ENCODE data around the gene SLC16A3.
"Not testable (repeated sequence)": the region's sequence is repeated elsewhere in the genome, so short reads cannot be mapped to it uniquely, and the experiment has no call there.

SLC16A3 gene

DNA sequence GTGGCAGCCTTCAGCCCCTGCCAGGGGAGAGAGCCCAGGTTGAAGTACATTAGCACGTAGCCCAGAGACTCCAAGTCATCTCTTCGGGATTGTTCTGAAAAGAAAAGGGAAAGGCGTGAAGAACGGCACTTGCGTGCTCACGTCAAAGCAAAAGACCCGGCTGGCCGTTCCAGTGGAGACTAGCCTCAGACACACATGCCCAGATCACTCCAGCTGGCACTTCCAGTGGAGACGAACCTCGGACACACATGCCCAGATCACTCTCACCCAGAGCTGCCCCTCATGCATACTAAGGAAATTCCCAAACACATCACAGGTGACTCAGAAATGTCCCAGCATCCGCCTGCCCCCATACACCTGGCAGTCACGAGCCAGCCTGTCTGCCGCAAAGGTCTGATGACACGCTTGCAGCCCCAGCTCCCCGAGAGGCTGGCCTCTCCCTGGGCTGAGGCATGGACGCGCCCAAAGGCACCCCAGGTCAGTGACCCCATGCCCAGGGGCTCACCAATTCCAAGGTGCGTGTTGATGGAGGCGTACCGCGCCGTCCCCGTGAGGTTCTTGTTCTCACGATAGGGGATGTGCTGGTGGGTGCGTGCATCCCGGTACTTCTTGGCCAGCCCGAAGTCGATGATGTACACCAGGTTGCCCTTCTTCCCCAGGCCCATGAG lies 23.8 kb downstream of the SLC16A3 start:
- Histone ChIP-seq H3K9ac (ENCODE audit: low read length) (no peak overlapping the region), H3K4ac (ENCODE audit: low read depth, low read length) (no peak overlapping the region), H3K79me2 (ENCODE audit: control insufficient read depth, insufficient read depth, low read length, poor library complexity) (no peaks in the 10 kb centered on the region), H2BK120ac (ENCODE audit: insufficient read depth, low read length, poor library complexity) (no peak overlapping the region), H3K79me1 (ENCODE audit: low read length) (no peaks in the 10 kb centered on the region), H3K18ac (ENCODE audit: low read length) (no peak overlapping the region), H2AFZ (ENCODE audit: insufficient read depth, low read length, poor library complexity) (no peak overlapping the region), H2AK5ac (ENCODE audit: low read length) (no peak overlapping the region), H4K12ac (ENCODE audit: low read depth, low read length) (no peak overlapping the region), H3K4me2 (ENCODE audit: low read length) (no peak overlapping the region), H3K9me3 (ENCODE audit: insufficient read depth, low read depth, low read length) (peaks cover 4% of the 10 kb centered on the region), H2BK12ac (ENCODE audit: low read length) (no peak overlapping the region), H3K27me3 (ENCODE audit: insufficient read depth, low read length) (no peaks in the 10 kb centered on the region), H2BK5ac (ENCODE audit: low read depth, low read length, poor library complexity) (no peak overlapping the region), H3K27ac (ENCODE audit: low read depth, low read length) (no peak overlapping the region), H4K8ac (ENCODE audit: low read depth, low read length) (no peak overlapping the region), H3K14ac (ENCODE audit: low read length) (no peak overlapping the region), H3K36me3 (ENCODE audit: control insufficient read depth in 1 of 2, insufficient read depth in 2 of 2, low read length in 2 of 2) (peaks cover 89% of the 10 kb centered on the region in 2 experiments), H3K4me3 (ENCODE audit: low read depth, low read length) (no peak overlapping the region), H4K91ac (ENCODE audit: low read depth, low read length) (no peak overlapping the region), H3K23ac (ENCODE audit: low read length) (no peak overlapping the region), H3K4me1 (ENCODE audit: control insufficient read depth in 1 of 2, insufficient read depth in 2 of 2, low read length in 2 of 2) (no peaks in the 10 kb centered on the region)
- peak; percentile 62 to 69 for DNase-seq
- WGBS (ENCODE audit: extremely low coverage, insufficient coverage, insufficient read length): no CpG with 5 or more reads among the region's 28 CpGs

DNA sequence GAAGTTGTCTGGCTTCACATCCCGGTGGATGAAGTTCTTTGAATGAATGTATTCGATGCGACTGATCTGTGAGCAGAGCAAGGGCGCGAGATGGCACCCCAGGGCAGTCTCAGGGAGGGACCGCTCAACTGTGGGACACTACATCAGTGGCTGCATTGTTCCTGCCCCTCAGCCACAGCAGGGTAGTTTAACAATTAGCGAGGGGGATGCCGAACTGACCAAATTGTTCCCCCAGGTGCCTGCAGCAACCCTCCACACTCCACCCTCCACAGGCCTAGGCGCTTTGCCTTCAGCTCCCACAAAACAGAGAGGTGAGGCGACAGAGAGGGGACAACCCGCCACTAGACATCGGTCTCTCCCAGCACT lies 24.3 kb downstream of the SLC16A3 start:
- H3K14ac ChIP-seq (ENCODE audit: low read length): no peak overlapping the region
- H3K4ac ChIP-seq (ENCODE audit: low read depth, low read length): no peak overlapping the region
- H3K36me3 ChIP-seq (ENCODE audit: control insufficient read depth in 1 of 2, insufficient read depth in 2 of 2, low read length in 2 of 2): peaks cover 87 to 88% of the 10 kb centered on the region in 2 experiments
- H3K4me2 ChIP-seq (ENCODE audit: low read length): no peak overlapping the region
- H2AK5ac ChIP-seq (ENCODE audit: low read length): no peak overlapping the region
- no peak for DNase-seq
- no peak overlapping the region for H2BK12ac ChIP-seq (ENCODE audit: low read length)
- no peak overlapping the region for H2BK5ac ChIP-seq (ENCODE audit: low read depth, low read length, poor library complexity)
- H3K9ac ChIP-seq (ENCODE audit: low read length): no peak overlapping the region
- H3K27ac ChIP-seq (ENCODE audit: low read depth, low read length): no peak overlapping the region
- H3K4me1 ChIP-seq (ENCODE audit: control insufficient read depth in 1 of 2, insufficient read depth in 2 of 2, low read length in 2 of 2): no peaks in the 10 kb centered on the region
- H4K12ac ChIP-seq (ENCODE audit: low read depth, low read length): no peak overlapping the region
- no peak overlapping the region for H2AFZ ChIP-seq (ENCODE audit: insufficient read depth, low read length, poor library complexity)
- no peak overlapping the region for H2BK120ac ChIP-seq (ENCODE audit: insufficient read depth, low read length, poor library complexity)
- H3K4me3 ChIP-seq (ENCODE audit: low read depth, low read length): no peak overlapping the region
- no peaks in the 10 kb centered on the region for H3K79me2 ChIP-seq (ENCODE audit: control insufficient read depth, insufficient read depth, low read length, poor library complexity)
- no peaks in the 10 kb centered on the region for H3K79me1 ChIP-seq (ENCODE audit: low read length)
- WGBS (ENCODE audit: extremely low coverage, insufficient coverage, insufficient read length): no CpG with 5 or more reads among the region's 12 CpGs
- H3K18ac ChIP-seq (ENCODE audit: low read length): no peak overlapping the region
- H3K27me3 ChIP-seq (ENCODE audit: insufficient read depth, low read length): no peaks in the 10 kb centered on the region
- no peak overlapping the region for H4K91ac ChIP-seq (ENCODE audit: low read depth, low read length)
- peaks cover 4% of the 10 kb centered on the region for H3K9me3 ChIP-seq (ENCODE audit: insufficient read depth, low read depth, low read length)
- no peak overlapping the region for H4K8ac ChIP-seq (ENCODE audit: low read depth, low read length)
- no peak overlapping the region for H3K23ac ChIP-seq (ENCODE audit: low read length)

DNA sequence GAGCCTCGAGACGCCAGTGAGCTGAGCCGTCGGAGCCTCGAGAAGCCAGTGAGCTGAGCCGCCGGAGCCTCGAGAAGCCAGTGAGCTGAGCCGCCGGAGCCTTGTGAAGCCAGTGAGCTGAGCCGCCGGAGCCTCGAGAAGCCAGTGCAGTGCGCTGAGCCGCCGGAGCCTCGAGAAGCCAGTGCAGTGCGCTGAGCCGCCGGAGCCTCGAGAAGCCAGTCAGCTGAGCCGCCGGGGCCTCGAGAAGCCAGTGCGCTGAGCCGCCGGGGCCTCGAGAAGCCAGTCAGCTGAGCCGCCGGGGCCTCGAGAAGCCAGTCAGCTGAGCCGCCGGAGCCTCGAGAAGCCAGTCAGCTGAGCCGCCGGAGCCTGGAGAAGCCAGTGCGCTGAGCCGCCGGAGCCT lies 25.3 kb downstream of the SLC16A3 start:
- H3K9ac ChIP-seq (ENCODE audit: low read length); H3K23ac ChIP-seq (ENCODE audit: low read length); H3K27ac ChIP-seq (ENCODE audit: low read depth, low read length); H3K79me1 ChIP-seq (ENCODE audit: low read length); H4K91ac ChIP-seq (ENCODE audit: low read depth, low read length); H3K27me3 ChIP-seq (ENCODE audit: insufficient read depth, low read length); H3K18ac ChIP-seq (ENCODE audit: low read length); H3K4ac ChIP-seq (ENCODE audit: low read depth, low read length); H3K9me3 ChIP-seq (ENCODE audit: insufficient read depth, low read depth, low read length); H3K4me2 ChIP-seq (ENCODE audit: low read length); H3K14ac ChIP-seq (ENCODE audit: low read length); H2AFZ ChIP-seq (ENCODE audit: insufficient read depth, low read length, poor library complexity); H2AK5ac ChIP-seq (ENCODE audit: low read length); H2BK5ac ChIP-seq (ENCODE audit: low read depth, low read length, poor library complexity); H4K8ac ChIP-seq (ENCODE audit: low read depth, low read length); H3K4me3 ChIP-seq (ENCODE audit: low read depth, low read length); H3K4me1 ChIP-seq (ENCODE audit: control insufficient read depth in 1 of 2, insufficient read depth in 2 of 2, low read length in 2 of 2); H3K79me2 ChIP-seq (ENCODE audit: control insufficient read depth, insufficient read depth, low read length, poor library complexity); H4K12ac ChIP-seq (ENCODE audit: low read depth, low read length); H2BK120ac ChIP-seq (ENCODE audit: insufficient read depth, low read length, poor library complexity); DNase-seq; H2BK12ac ChIP-seq (ENCODE audit: low read length): not testable (repeated sequence)
- no CpG with 5 or more reads among the region's 39 CpGs for WGBS (ENCODE audit: extremely low coverage, insufficient coverage, insufficient read length)
- H3K36me3 ChIP-seq (ENCODE audit: control insufficient read depth in 1 of 2, insufficient read depth in 2 of 2, low read length in 2 of 2): peaks cover 81 to 85% of the 10 kb centered on the region in 2 experiments

DNA sequence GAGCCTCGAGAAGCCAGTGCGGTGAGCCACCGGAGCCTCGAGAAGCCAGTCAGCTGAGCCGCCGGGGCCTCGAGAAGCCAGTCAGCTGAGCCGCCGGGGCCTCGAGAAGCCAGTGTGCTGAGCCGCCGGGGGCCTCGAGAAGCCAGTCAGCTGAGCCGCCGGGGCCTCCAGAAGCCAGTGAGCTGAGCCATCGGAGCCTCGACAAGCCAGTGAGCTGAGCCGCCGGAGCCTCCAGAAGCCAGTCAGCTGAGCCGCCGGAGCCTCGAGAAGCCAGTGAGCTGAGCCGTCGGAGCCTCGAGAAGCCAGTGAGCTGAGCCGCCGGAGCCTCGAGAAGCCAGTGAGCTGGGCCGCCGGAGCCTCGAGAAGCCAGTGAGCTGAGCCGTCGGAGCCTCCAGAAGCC lies 25.9 kb downstream of the SLC16A3 start:
- H3K27ac ChIP-seq (ENCODE audit: low read depth, low read length); H3K79me1 ChIP-seq (ENCODE audit: low read length); H2AK5ac ChIP-seq (ENCODE audit: low read length); H3K9ac ChIP-seq (ENCODE audit: low read length); H3K18ac ChIP-seq (ENCODE audit: low read length); H2BK5ac ChIP-seq (ENCODE audit: low read depth, low read length, poor library complexity); H4K12ac ChIP-seq (ENCODE audit: low read depth, low read length); H2AFZ ChIP-seq (ENCODE audit: insufficient read depth, low read length, poor library complexity); DNase-seq; H2BK120ac ChIP-seq (ENCODE audit: insufficient read depth, low read length, poor library complexity); H4K91ac ChIP-seq (ENCODE audit: low read depth, low read length); H3K14ac ChIP-seq (ENCODE audit: low read length); H3K9me3 ChIP-seq (ENCODE audit: insufficient read depth, low read depth, low read length); H3K4me3 ChIP-seq (ENCODE audit: low read depth, low read length); H3K4me1 ChIP-seq (ENCODE audit: control insufficient read depth in 1 of 2, insufficient read depth in 2 of 2, low read length in 2 of 2); H3K79me2 ChIP-seq (ENCODE audit: control insufficient read depth, insufficient read depth, low read length, poor library complexity); H3K4me2 ChIP-seq (ENCODE audit: low read length); H4K8ac ChIP-seq (ENCODE audit: low read depth, low read length); H3K4ac ChIP-seq (ENCODE audit: low read depth, low read length); H2BK12ac ChIP-seq (ENCODE audit: low read length); H3K27me3 ChIP-seq (ENCODE audit: insufficient read depth, low read length); H3K23ac ChIP-seq (ENCODE audit: low read length): not testable (repeated sequence)
- WGBS (ENCODE audit: extremely low coverage, insufficient coverage, insufficient read length): no CpG with 5 or more reads among the region's 33 CpGs
- peaks cover 77 to 85% of the 10 kb centered on the region in 2 experiments for H3K36me3 ChIP-seq (ENCODE audit: control insufficient read depth in 1 of 2, insufficient read depth in 2 of 2, low read length in 2 of 2)

All from trophoblast cell (in vitro differentiated cells and primary cell).